Activated CD4-positive, alpha-beta T cell treated with anti-CD3 and anti-CD28 coated beads, Interleukin-2, amount 50 U/mL, for 24 hours (primary cell): Measurements from ENCODE around the gene ABCA2.

Experiments
- DNase-seq, 2 donors: peaks; one replicate each; pipeline ENCODE4 v3.0.0-alpha.2; 2020; ENCODE audit warnings: low read depth in 1 of 2, low spot score in 1 of 2

Gene ABCA2

GRCh38 chr9:137027369-137028262, at the start of gene ABCA2:
TSS of gene ABCA2 (minus strand) at chr9:137028237. CDS start at chr9:137028140, 97 bp downstream.
- no peak for DNase-seq

DNA sequence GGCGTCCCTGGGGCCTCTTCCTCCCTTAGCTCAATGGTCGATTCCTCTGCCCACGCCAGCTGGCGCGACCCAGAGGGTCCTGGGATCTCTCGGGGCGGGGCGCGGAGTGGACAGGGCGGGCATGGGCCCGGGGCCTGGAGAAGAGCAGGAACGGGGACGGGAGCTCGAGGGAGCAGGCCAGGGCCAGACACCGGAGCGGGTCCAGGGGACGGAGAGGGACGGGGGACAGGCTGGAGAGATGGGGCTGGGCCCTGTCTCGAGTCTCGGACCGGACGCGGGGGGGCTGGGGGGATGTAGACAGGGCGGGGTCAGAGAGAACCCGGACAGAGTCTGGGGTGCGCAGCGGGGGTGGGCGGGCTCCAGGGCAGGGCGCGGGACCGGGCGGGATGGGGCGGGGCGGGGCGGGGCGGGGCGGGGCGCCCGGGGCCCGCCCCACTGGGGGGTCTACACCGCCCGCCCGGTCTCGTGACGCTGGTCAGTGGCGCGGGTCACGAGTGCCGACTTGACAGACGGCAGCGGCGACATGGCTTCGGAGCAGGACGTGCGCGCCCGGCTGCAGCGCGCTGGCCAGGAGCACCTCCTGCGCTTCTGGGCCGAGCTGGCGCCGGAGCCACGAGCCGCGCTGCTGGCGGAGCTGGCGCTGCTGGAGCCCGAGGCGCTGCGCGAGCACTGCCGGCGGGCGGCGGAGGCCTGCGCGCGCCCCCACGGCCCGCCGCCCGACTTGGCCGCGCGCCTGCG, 49.1 kb upstream of the ABCA2 start, which contains the start of gene UAP1L1:
Gene UAP1L1 (plus strand): TSS at position 508 of the 738 bp plus-strand sequence. CDS start 16 bp downstream, at position 524.
- peak in 1 of 2 donors; percentile 18 for DNase-seq

GRCh38 chr9:137076636-137077009, 48.6 kb upstream of the ABCA2 start:
- DNase-seq: no peak

DNA sequence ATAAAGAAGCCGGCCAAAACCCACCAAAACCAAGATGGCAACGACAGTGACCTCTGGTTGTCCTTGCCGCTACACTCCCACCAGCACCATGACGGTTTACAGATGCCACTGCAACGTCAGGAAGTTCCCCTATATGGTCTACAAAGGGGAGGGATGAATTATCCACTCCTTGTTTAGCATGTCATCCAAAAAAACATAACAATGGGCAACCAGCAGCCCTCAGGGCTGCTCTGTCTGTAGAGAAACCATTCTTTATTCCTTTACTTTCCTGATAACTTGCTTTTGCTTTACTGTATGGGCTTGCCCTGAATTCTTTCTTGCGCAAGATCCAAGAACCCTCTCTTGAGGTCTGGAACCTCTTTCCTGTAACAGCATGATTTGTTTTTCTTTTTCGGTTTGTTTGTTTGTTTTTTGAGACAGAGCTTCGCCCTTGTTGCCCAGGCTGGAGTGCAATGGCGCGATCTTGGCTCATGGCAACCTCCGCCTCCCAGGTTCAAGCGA, 47.3 kb upstream of the ABCA2 start:
- DNase-seq: no peak

DNA sequence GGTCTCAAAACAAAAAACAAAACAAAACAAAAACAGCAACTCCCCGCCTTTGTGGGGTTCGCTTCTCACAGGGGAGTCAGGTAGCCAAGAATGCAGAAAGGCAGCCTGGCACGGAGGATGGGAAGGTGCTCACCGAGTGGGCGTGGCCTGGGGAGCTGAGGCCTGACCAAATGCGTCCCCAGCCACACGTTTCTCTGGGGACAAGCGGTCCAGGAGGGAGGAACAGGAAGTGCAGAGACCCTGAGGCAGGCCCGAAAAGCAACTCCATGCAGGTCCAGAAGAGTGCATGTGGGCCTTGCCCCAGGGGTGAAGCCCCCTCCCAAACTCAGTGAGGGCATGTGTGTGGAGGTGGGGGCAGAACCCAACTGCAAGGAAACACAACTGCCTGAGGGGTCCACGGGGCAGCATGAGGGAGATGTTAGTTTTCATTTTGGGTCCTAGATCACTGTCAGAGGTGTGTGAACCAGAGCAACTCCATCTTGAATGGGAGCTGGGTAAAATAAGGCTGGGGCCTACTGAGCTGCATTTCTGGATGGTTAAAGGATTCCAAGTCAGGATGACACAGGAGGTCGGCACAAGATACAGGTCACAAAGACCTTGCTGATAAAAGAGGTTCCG, 46.7 kb upstream of the ABCA2 start:
- DNase-seq: no peak

DNA sequence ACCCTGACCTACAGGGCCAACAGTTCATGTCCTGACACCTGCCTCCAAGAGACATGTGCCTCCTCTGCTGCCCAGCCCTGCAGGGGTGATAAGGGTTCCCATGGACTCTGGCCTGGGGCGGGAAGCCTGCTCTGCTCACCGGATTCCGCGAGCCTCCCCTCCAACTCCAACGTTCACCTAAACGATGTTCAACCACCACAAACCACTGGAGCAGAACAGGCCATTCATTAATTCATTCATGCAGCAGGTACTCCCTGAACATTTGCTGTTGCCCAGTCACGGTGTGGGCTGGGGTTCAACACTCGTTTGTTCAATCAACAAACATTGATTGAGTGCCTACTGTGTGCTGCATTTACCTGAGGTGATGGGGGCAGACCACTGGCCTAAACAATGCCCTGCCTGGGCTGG, 46.0 kb upstream of the ABCA2 start:
- DNase-seq: no peak

GRCh38 chr9:137071282-137071681, 43.2 kb upstream of the ABCA2 start:
- no peak for DNase-seq

- no peak for DNase-seq
Measured at GRCh38 chr9:137070906-137071275, 42.9 kb upstream of the ABCA2 start.

GRCh38 chr9:137070201-137070905, 42.3 kb upstream of the ABCA2 start, which contains the start of gene SAPCD2:
TSS of gene SAPCD2 (minus strand) at chr9:137070557. CDS start at chr9:137070460, 97 bp downstream.
- peak; percentile 55 to 75 for DNase-seq

DNA sequence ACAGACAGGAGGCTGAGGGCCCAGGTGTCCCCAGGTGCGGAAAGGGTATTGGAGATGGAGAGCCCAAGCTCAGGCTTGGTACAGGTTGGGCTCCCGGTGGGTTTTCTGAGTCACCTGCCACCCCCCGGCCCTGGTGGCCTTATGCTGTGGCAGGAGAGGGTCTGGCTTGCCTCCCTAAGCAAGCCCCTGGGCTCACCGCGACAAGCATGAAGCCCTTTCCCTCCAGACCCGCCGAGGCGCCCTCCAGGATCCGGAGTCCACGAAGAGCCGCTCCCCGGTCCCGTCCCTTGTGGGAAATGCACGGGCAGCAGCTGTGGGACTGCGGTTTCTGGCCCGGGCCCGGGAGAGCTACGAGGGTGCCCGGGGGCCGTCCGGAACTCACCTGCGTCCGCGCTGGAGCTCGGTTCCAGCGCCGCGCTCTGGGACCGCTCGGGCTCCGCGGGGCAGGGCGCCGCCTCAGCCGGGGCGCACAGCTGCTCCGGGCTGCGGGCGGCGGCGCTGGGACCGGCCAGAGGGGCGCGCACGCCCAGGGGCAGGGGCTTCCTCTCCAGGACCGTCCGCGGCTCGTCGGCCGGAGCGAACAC, 41.6 kb upstream of the ABCA2 start:
- DNase-seq: no peak

DNA sequence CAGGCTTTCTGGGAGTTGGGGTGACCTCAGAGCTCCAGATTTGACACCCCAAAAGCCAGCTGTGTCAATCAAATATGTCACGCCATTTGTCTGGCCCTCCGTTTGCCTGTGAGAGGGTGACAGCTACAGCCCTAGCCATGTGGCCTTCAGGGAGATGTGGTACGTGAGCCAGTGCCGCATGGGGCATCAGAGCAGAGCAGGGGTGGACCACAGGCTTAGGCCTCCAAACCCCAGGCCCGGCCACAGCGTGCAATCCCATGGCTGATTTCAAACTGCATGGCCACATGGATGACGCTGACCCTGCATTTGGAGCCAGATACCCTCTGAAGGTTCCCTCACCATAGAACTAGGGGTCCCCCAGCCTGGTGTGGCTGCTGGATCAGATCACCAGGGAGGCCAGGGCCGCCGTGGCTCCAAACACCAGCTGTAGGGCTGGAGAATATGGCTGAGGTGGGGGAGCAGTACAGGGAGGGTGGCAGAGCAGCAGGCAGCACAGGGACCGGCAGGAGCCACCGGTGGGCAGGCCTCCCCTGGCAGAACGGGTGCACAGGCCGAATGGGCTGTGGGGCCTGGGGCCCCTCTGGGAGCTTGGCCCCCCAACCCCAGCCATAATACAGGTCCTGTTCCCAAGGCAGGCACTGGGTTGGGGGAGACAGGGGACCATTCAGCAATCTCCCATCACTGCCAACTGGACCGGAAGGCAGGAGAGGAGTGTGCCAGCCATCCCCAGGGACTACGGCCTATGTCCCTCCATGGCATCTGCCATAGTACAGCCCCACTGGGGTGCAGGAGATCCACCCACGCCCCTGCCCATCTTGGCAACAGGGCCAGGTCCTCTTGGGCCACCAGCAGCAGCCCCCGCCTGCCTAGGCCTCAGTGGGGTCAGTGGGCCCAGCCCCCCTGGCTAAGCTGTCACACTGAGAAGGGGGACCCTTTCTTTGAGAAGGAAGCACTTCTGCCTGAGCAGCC, 40.8 kb upstream of the ABCA2 start:
- DNase-seq: no peak

- peak; percentile 72 to 79 for DNase-seq
Measured at GRCh38 chr9:137067860-137068538, 40.0 kb upstream of the ABCA2 start.

DNA sequence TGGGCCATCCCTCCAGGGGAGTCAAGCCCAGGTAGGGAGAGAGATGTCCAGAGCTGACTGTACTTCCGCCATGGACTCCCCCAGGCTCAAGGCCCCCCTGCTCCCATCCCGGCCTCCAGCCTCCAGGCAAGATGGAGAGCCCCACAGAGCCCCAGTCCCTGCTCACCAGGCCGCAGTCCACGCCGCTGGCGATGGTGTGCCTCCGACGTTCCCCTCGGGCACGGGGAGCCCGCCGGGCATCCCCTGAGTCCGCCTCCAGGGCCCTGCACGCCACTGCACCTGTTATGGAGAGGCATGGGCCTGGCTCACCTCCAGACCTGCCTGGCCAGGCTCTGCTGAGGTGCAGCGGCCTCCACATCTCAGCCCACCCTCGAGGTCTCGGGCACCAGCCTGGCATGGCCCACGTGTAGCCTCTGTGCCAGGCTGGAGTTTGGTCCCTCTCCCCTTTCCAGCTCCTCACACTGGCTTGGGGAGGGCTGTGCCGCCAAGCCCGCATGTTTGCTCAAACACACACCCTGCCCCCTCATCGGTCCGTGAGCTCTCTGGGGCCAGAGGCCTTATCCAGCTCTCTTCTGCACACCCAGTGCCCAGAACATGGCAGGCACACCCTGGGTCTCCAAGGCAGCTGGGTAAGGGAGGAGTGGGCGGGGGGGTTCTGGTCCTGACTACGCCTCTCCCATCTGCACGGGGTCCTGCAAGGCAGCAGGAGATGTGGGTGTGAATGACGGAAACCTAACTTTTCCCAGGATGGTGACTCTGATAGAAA, 38.2 kb upstream of the ABCA2 start:
- no peak for DNase-seq

DNA sequence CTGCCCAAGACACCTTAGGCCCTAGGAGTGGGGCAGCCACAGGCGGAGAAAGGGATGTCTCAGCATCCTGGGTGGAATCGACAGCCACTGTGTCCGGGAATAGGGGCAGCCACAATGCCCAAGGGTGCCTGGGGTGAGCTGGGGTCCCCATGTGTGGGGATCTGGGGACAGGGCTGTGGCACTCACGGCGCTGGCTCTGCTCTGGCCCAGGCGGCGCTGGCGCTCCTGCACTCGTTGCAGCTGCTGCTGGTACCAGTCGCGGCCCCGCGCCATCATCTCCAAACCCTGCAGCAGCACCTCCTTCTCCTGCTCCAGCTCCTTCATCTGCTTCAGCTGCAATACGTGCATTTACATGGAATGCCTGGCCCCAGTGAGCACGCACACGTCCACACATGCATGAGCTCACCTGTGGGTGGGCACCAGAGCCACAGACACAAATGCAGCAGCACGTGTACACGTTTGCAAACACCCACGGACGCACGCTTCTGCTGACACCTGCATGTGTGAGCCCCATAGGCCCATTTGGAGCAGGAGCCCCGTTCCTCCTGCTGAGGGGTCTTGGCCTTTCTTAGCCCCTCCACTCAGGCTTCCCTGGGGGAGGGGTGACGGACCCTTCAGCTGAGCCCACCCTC, 37.4 kb upstream of the ABCA2 start:
- no peak for DNase-seq

GRCh38 chr9:137064880-137065164, 36.8 kb upstream of the ABCA2 start:
- DNase-seq: no peak

DNA sequence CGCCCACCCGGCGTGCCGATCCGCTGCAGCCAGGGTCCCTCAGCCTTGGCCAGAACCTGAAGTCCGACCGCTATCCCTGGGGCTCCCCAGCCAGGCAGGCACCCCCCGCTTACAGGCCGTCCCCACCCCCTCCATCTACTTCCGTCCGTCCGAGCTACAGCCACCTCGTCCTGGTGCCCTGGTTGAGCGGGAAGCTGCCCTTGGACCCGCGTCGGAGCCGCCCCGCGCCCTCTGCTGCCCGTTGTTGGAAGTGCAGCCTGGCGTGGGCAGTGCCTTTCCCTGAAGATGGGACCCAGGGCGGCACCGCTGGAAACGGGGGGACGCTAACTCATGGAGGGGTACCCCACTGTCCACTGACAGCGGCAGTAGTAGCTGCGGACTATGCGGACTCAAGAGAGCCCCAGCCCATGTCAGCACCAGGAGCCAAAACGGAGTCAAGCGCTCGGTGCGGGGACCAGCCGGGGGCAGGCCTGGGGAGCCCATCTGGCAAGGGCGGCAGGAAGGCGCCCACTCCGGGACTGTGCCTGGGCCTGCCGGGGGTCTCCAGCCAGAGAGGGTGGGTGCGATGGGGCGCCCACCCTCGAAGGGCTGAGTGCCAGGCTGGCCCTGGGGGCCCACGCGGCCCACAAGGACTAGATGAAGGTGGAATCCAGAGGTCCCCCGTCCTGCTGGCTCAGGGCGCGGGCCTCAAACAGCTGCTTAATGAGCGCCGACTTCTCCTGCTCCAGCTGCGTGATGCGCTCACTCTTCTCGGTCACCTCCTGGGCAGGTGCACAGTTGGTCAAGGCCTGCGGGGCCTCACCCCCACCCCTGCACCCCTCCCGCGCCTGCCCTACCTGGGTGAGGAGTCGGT, 36.2 kb upstream of the ABCA2 start:
- DNase-seq: peak; percentile 44 to 57
